KMS-11 (cell line): ENCODE results near the gene WDTC1.

Source experiments
- H2AFZ ChIP-seq: fragments of 200-600 bp; sonication (generic); 2 replicates; pipeline ENCODE4 v1.6.1; 2016; ENCODE audit warnings: antibody characterized with exemption, mixed run types, low read depth
- H3K27ac ChIP-seq: fragments of 200-600 bp; sonication (generic); 2 replicates; pipeline ENCODE4 v1.6.1; 2016; ENCODE audit warnings: mild to moderate bottlenecking, mixed run types
- H3K27me3 ChIP-seq: fragments of 200-600 bp; sonication (generic); 2 replicates; pipeline ENCODE4 v1.6.1; 2017; ENCODE audit warnings: mild to moderate bottlenecking, low read depth, mixed run types, moderate library complexity; ENCODE audit not compliant: insufficient read depth
- H3K36me3 ChIP-seq: fragments of 200-600 bp; sonication (generic); 2 replicates; pipeline ENCODE4 v1.6.1; 2017; ENCODE audit warnings: mild to moderate bottlenecking, mixed run types; ENCODE audit not compliant: insufficient read depth
- H3K4me1 ChIP-seq: fragments of 200-600 bp; sonication (generic); 2 replicates; pipeline ENCODE4 v1.6.1; 2016; ENCODE audit warnings: mild to moderate bottlenecking, low read depth, mixed run types; ENCODE audit not compliant: poor library complexity, severe bottlenecking
- H3K4me2 ChIP-seq: fragments of 200-600 bp; sonication (generic); 2 replicates; pipeline ENCODE4 v1.7.0; 2016; ENCODE audit warnings: mild to moderate bottlenecking, mixed run types
- H3K4me3 ChIP-seq: fragments of 200-600 bp; sonication (generic); IDR thresholded peaks from 2 replicates; pipeline ENCODE4 v1.6.1; 2017; ENCODE audit warnings: low read depth, low read length, mixed read lengths; ENCODE audit not compliant: insufficient read depth
- H3K79me2 ChIP-seq: fragments of 200-600 bp; sonication (generic); 2 replicates; pipeline ENCODE4 v1.6.1; 2016; ENCODE audit warnings: low read depth, mixed run types; ENCODE audit not compliant: insufficient read depth
- H3K9ac ChIP-seq: fragments of 200-600 bp; sonication (generic); 2 replicates; pipeline ENCODE4 v1.6.1; 2016; ENCODE audit warnings: mild to moderate bottlenecking, mixed run types
- H4K20me1 ChIP-seq: fragments of 200-600 bp; sonication (generic); 2 replicates; pipeline ENCODE4 v1.6.1; 2016; ENCODE audit warnings: mild to moderate bottlenecking, mixed run types; ENCODE audit not compliant: insufficient read depth
- TF ChIP-seq, protein P1 (sequence below): fragments of 200-600 bp; sonication (generic); conservative IDR thresholded peaks from 2 replicates; pipeline ENCODE4 v1.6.1; 2017; ENCODE audit warnings: low read depth, mild to moderate bottlenecking, antibody characterized with exemption, low read length, moderate library complexity, mixed read lengths

The WDTC1 gene

GRCh38 chr1:27267153-27267552 is 32.7 kb downstream of the WDTC1 start:
- Histone ChIP-seq H3K4me2 (no peak overlapping the region), H2AFZ (no peak overlapping the region), H4K20me1 (no peaks in the 10 kb centered on the region), H3K79me2 (no peaks in the 10 kb centered on the region), H3K9ac (no peak overlapping the region), H3K4me1 (no peaks in the 10 kb centered on the region), H3K27ac (no peak overlapping the region), H3K36me3 (no peaks in the 10 kb centered on the region), H3K4me3 (no peak overlapping the region), H3K27me3 (no peaks in the 10 kb centered on the region)
- TF ChIP-seq, protein P1, sequence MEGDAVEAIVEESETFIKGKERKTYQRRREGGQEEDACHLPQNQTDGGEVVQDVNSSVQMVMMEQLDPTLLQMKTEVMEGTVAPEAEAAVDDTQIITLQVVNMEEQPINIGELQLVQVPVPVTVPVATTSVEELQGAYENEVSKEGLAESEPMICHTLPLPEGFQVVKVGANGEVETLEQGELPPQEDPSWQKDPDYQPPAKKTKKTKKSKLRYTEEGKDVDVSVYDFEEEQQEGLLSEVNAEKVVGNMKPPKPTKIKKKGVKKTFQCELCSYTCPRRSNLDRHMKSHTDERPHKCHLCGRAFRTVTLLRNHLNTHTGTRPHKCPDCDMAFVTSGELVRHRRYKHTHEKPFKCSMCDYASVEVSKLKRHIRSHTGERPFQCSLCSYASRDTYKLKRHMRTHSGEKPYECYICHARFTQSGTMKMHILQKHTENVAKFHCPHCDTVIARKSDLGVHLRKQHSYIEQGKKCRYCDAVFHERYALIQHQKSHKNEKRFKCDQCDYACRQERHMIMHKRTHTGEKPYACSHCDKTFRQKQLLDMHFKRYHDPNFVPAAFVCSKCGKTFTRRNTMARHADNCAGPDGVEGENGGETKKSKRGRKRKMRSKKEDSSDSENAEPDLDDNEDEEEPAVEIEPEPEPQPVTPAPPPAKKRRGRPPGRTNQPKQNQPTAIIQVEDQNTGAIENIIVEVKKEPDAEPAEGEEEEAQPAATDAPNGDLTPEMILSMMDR: no peak

GRCh38 chr1:27269276-27269675 is 34.8 kb downstream of the WDTC1 start:
- Histone ChIP-seq H2AFZ (no peak overlapping the region), H3K9ac (no peak overlapping the region), H3K79me2 (no peaks in the 10 kb centered on the region), H4K20me1 (no peaks in the 10 kb centered on the region), H3K4me3 (no peak overlapping the region), H3K4me1 (no peaks in the 10 kb centered on the region), H3K27me3 (no peaks in the 10 kb centered on the region), H3K4me2 (no peak overlapping the region), H3K36me3 (no peaks in the 10 kb centered on the region), H3K27ac (no peak overlapping the region)
- TF ChIP-seq, protein P1: no peak

- TF ChIP-seq, protein P1: no peak
- H3K27me3 ChIP-seq: no peaks in the 10 kb centered on the region
- H3K4me1 ChIP-seq: no peaks in the 10 kb centered on the region
- no peak overlapping the region for H3K4me3 ChIP-seq
- no peaks in the 10 kb centered on the region for H4K20me1 ChIP-seq
- H3K79me2 ChIP-seq: no peaks in the 10 kb centered on the region
- no peak overlapping the region for H2AFZ ChIP-seq
- no peak overlapping the region for H3K9ac ChIP-seq
- no peak overlapping the region for H3K27ac ChIP-seq
- H3K4me2 ChIP-seq: no peak overlapping the region
- H3K36me3 ChIP-seq: no peaks in the 10 kb centered on the region
These were observed 39.8 kb downstream of the WDTC1 start for GRCh38 chr1:27274204-27274603.

DNA sequence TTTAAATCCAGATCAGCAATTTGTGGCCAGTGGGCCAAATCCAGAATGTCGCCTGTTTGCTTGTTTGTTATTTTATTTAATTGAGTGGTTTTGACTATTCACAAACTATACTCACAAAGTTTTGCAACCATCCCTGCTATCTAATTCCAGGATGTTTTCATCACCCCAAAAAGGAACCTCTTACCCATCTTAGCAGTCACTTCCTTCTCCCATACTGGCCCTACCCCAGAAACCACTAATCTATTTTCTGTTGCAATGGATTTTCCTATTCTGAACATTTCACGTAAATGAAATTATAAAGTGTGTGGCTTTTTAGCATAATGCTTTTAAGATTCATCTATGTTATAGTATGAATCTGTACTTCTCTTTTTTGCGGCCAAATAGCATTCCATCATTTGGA is 41.3 kb downstream of the WDTC1 start:
- TF ChIP-seq, protein P1: no peak

More for the DNA sequence above, 41.3 kb downstream of the WDTC1 start:
- Histone ChIP-seq H3K4me2 (no peak overlapping the region), H3K9ac (no peak overlapping the region), H3K36me3 (no peaks in the 10 kb centered on the region), H2AFZ (no peak overlapping the region), H3K27me3 (no peaks in the 10 kb centered on the region), H3K79me2 (no peaks in the 10 kb centered on the region), H3K4me1 (no peaks in the 10 kb centered on the region), H3K27ac (no peak overlapping the region), H4K20me1 (no peaks in the 10 kb centered on the region), H3K4me3 (no peak overlapping the region)
